ENCODE measurements around the gene DDAH1.

GRCh38 chr1:85307987-85308832 is 156.7 kb downstream of the DDAH1 start:
- TF ChIP-seq CTCF (conservative IDR thresholded peaks at IDR 0.05; ENCODE audit: low read depth in 2 of 2) (peak; percentile 99), CREB1 (CRISPR knock-in tag; IDR thresholded peaks at IDR 0.05; ENCODE audit: low read depth) (no peak), POLR2AphosphoS5 (IDR thresholded peaks at IDR 0.05; ENCODE audit: low read depth) (no peak), EZH2 (IDR thresholded peaks at IDR 0.05; ENCODE audit: low read depth, unreplicated experiment) (no peak), JUNB (IDR thresholded peaks at IDR 0.05; ENCODE audit: unreplicated experiment) (no peak), EZH2phosphoT487 (IDR thresholded peaks at IDR 0.05; ENCODE audit: unreplicated experiment) (no peak), STAT1 (IDR thresholded peaks at IDR 0.05; ENCODE audit: unreplicated experiment) (no peak), NANOG (IDR thresholded peaks at IDR 0.05; ENCODE audit: borderline replicate concordance) (no peak), ZNF114 (CRISPR knock-in tag; IDR thresholded peaks at IDR 0.05) (no peak)
- TF ChIP-seq, protein P1, sequence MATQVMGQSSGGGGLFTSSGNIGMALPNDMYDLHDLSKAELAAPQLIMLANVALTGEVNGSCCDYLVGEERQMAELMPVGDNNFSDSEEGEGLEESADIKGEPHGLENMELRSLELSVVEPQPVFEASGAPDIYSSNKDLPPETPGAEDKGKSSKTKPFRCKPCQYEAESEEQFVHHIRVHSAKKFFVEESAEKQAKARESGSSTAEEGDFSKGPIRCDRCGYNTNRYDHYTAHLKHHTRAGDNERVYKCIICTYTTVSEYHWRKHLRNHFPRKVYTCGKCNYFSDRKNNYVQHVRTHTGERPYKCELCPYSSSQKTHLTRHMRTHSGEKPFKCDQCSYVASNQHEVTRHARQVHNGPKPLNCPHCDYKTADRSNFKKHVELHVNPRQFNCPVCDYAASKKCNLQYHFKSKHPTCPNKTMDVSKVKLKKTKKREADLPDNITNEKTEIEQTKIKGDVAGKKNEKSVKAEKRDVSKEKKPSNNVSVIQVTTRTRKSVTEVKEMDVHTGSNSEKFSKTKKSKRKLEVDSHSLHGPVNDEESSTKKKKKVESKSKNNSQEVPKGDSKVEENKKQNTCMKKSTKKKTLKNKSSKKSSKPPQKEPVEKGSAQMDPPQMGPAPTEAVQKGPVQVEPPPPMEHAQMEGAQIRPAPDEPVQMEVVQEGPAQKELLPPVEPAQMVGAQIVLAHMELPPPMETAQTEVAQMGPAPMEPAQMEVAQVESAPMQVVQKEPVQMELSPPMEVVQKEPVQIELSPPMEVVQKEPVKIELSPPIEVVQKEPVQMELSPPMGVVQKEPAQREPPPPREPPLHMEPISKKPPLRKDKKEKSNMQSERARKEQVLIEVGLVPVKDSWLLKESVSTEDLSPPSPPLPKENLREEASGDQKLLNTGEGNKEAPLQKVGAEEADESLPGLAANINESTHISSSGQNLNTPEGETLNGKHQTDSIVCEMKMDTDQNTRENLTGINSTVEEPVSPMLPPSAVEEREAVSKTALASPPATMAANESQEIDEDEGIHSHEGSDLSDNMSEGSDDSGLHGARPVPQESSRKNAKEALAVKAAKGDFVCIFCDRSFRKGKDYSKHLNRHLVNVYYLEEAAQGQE (IDR thresholded peaks at IDR 0.05; ENCODE audit: unreplicated experiment), result no peak
- TF ChIP-seq, protein P2, sequence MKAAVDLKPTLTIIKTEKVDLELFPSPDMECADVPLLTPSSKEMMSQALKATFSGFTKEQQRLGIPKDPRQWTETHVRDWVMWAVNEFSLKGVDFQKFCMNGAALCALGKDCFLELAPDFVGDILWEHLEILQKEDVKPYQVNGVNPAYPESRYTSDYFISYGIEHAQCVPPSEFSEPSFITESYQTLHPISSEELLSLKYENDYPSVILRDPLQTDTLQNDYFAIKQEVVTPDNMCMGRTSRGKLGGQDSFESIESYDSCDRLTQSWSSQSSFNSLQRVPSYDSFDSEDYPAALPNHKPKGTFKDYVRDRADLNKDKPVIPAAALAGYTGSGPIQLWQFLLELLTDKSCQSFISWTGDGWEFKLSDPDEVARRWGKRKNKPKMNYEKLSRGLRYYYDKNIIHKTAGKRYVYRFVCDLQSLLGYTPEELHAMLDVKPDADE (IDR thresholded peaks at IDR 0.05), result no peak

Measured in GM23338 (cell line).